H1 (cell line): ENCODE data around the gene RNF123. TPM values are rescaled to one million over a fixed set of nuclear protein-coding genes. Genes with fewer than 3 reads are reported as not detected.

Source experiments
- ASH2L ChIP-seq: fragments of 200-600, 300-600 bp; sonication (generic); IDR thresholded peaks from one replicate; pipeline ENCODE4 v1.7.1; 2017; ENCODE audit warnings: low read length
- BACH1 ChIP-seq: IDR thresholded peaks from 2 replicates; pipeline ENCODE4 v1.6.1; 2012; ENCODE audit warnings: low read length, improper control_type of control experiment
- CREB1 ChIP-seq: IDR thresholded peaks from 2 replicates; pipeline ENCODE4 v1.6.1; 2012; ENCODE audit warnings: inconsistent platforms
- EP300 ChIP-seq, 2 experiments: IDR thresholded peaks; 1 replicate in 1 of 2; 2 replicates in 1 of 2; pipeline ENCODE4 v1.6.1; 2011 to 2012; ENCODE audit warnings: low read depth in 2 of 2, low read length in 2 of 2, mild to moderate bottlenecking in 2 of 2, borderline replicate concordance in 1 of 2, inconsistent platforms in 1 of 2, moderate library complexity in 1 of 2
- HDAC6 ChIP-seq: IDR thresholded peaks from one replicate; pipeline ENCODE4 v1.7.1; 2012; ENCODE audit warnings: low read depth, mild to moderate bottlenecking, inconsistent platforms, low read length, moderate library complexity
- JUN ChIP-seq: IDR thresholded peaks from 2 replicates; pipeline ENCODE4 v1.6.1; 2011; ENCODE audit warnings: low read depth, mild to moderate bottlenecking, improper control_type of control experiment, low read length
- KDM1A ChIP-seq: fragments of 200-600, 300-600 bp; sonication (generic); IDR thresholded peaks from 2 replicates; pipeline ENCODE4 v1.7.1; 2016; ENCODE audit warnings: mild to moderate bottlenecking, low read length, borderline replicate concordance
- KDM4A ChIP-seq: IDR thresholded peaks from one replicate; pipeline ENCODE4 v1.7.1; 2012; ENCODE audit warnings: low read depth, mild to moderate bottlenecking, moderate library complexity, low read length, inconsistent platforms; ENCODE audit not compliant: severe bottlenecking
- NANOG ChIP-seq: IDR thresholded peaks from 2 replicates; pipeline ENCODE4 v1.6.1; 2011; ENCODE audit warnings: low read length, low read depth, mild to moderate bottlenecking, inconsistent platforms; ENCODE audit not compliant: insufficient read depth, poor library complexity, severe bottlenecking
- NRF1 ChIP-seq: IDR thresholded peaks from 2 replicates; pipeline ENCODE4 v1.6.1; 2011; ENCODE audit warnings: mild to moderate bottlenecking, low read depth, low read length, improper control_type of control experiment
- PHF8 ChIP-seq: fragments of 200-600 bp; sonication (generic); conservative IDR thresholded peaks from 2 replicates; pipeline ENCODE4 v1.7.1; 2012; ENCODE audit warnings: low read depth, mild to moderate bottlenecking, inconsistent platforms, low read length, moderate library complexity
- SAP30 ChIP-seq: fragments of 300-600 bp; sonication (generic); IDR thresholded peaks from 2 replicates; pipeline ENCODE4 v1.7.1; 2012; ENCODE audit warnings: low read length, moderate library complexity, mild to moderate bottlenecking, inconsistent platforms; ENCODE audit not compliant: insufficient read depth, insufficient replicate concordance
- SIN3A ChIP-seq, 2 experiments: IDR thresholded peaks in 1 of 2; conservative IDR thresholded peaks in 1 of 2; 2 replicates each; pipeline ENCODE4 v1.6.1; 2011 to 2012; ENCODE audit warnings: low read length in 2 of 2, improper control_type of control experiment in 1 of 2, low read depth in 1 of 2, mild to moderate bottlenecking in 1 of 2
- SIRT6 ChIP-seq: IDR thresholded peaks from one replicate; pipeline ENCODE4 v1.7.1; 2012; ENCODE audit warnings: low read length, inconsistent platforms
- SRF ChIP-seq: IDR thresholded peaks from 2 replicates; pipeline ENCODE4 v1.6.1; 2011; ENCODE audit warnings: mild to moderate bottlenecking, low read depth, low read length, moderate library complexity
- TAF1 ChIP-seq: IDR thresholded peaks from 2 replicates; pipeline ENCODE4 v1.6.1; 2011; ENCODE audit warnings: mild to moderate bottlenecking, low read depth, low read length
- TAF7 ChIP-seq: optimal IDR thresholded peaks from 2 replicates; pipeline ENCODE3; 2011; ENCODE audit warnings: low read depth, mild to moderate bottlenecking, inconsistent platforms, low read length, moderate library complexity, borderline replicate concordance
- TBP ChIP-seq: IDR thresholded peaks from 2 replicates; pipeline ENCODE4 v1.6.1; 2011; ENCODE audit warnings: low read depth, low read length, improper control_type of control experiment
- polyA plus RNA-seq, 7 experiments: library from polyadenylated mRNA; depleted of rRNA in 3 of 7; stranded (reverse) in 5 of 7; unstranded in 2 of 7; fragments of >200 nt in 5 of 7; fragments of 200-250 nt in 2 of 7; gene quantifications; 1 replicate in 5 of 7; 2 replicates in 1 of 7; 4 replicates in 1 of 7; pipeline versions ENCODE4 v1.2.1 to v1.2.3, GENCODE V29; 2011 to 2013; ENCODE audit warnings: missing spikeins in 2 of 7, mixed read lengths in 2 of 7
- total RNA-seq: library from RNA; stranded (reverse); fragmentation: NEBNext Ultra II Directional; extraction: Animal tissue kit (Norgen Biotek cat#: 25700); gene quantifications from 2 replicates; pipeline ENCODE4 v1.2.1, GENCODE V29; 2021
- TF ChIP-seq, protein P1 (sequence below): IDR thresholded peaks from 2 replicates; pipeline ENCODE4 v1.6.1; 2012; ENCODE audit warnings: inconsistent platforms
- TF ChIP-seq, protein P2 (sequence below): IDR thresholded peaks from 2 replicates; pipeline ENCODE4 v1.6.1; 2011; ENCODE audit warnings: low read length, improper control_type of control experiment

Gene RNF123
- total and polyA plus RNA-seq, 2 of the 8 experiments (the other 6 are each of a cell fraction or from before 2014, with no cell fraction given): 30.5 to 57.7 TPM

DNA sequence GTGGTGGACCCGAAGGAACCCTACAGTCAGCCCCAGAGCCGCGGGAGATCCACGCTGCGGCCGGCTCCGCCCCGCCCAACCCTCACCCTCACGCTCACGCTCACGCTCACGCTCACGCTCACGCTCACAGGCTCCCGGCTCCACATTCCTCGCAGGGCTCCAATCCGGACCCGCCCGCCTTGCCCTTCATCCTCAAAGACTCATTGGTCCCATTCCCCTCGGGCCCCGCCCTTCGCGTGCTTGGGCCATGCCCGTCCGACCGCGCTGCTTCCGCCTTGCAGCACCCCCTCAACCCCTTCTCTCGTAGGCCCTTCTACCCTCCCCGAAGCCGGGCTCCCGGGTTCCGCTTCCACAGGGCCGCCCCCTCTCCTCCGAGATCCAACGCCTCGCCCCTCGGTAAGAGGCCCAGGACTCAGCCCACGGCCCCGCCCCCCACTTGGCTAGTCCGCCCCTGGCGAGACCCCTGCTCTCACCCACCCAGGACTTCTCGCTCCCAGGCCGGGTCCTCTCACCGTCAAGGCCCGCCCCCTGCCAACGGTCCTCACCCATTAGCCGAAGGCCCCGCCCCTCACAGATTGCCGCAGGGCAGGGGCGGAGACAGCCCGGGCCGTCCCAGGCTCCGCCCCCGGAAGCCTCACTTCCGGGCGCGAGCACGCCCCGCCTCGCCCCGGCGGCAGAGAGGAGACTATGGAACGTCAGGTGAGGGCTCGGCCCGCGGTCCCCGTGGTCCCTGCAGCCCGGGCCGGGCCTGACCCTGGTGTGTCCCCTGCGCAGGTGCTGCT lies 15.5 kb upstream of the RNF123 start, which contains the start of gene APEH (continued):
- TF ChIP-seq, protein P1, sequence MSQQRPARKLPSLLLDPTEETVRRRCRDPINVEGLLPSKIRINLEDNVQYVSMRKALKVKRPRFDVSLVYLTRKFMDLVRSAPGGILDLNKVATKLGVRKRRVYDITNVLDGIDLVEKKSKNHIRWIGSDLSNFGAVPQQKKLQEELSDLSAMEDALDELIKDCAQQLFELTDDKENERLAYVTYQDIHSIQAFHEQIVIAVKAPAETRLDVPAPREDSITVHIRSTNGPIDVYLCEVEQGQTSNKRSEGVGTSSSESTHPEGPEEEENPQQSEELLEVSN: no peak; the same call in none of the 2 replicates
- TF ChIP-seq CREB1 (peak; percentile 24; the same call in 1 of the 2 replicates), NRF1 (no peak), TAF7 (no peak), SIRT6 (no peak), BACH1 (no peak; the same call in none of the 2 replicates), TBP (peak; percentile 66; the same call in 1 of the 2 replicates), HDAC6 (no peak), SAP30 (no peak), EP300 (IDR thresholded peaks at IDR 0.05; ENCODE audit: borderline replicate concordance in 1 of 2, low read depth in 2 of 2, low read length in 2 of 2) (0 out of 3 replicates have a peak, but pooled peaks of 1 of the 2 experiments have one; percentile 6), NANOG (no peak), PHF8 (peak; percentile 85), KDM1A (no peak; the same call in 1 of the 2 replicates), SRF (0 out of 2 replicates have a peak, but pooled peaks have one; percentile 8), KDM4A (peak; percentile 72), SIN3A (conservative IDR thresholded peaks at IDR 0.05 in 1 of 2, IDR thresholded peaks at IDR 0.05 in 1 of 2; ENCODE audit: low read depth in 1 of 2, low read length in 2 of 2) (peak; percentile 47 to 82; a peak in 2 of 4 replicates), ASH2L (peak; percentile 79), TAF1 (peak; percentile 60), JUN (no peak)
- TF ChIP-seq, protein P2, sequence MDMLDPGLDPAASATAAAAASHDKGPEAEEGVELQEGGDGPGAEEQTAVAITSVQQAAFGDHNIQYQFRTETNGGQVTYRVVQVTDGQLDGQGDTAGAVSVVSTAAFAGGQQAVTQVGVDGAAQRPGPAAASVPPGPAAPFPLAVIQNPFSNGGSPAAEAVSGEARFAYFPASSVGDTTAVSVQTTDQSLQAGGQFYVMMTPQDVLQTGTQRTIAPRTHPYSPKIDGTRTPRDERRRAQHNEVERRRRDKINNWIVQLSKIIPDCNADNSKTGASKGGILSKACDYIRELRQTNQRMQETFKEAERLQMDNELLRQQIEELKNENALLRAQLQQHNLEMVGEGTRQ: no peak
